Activated CD8-positive, alpha-beta memory T cell treated with anti-CD3 and anti-CD28 coated beads for 1 hour (primary cell): ENCODE results near the gene CARD14.
"Not testable (repeated sequence)": the region's sequence is repeated elsewhere in the genome, so short reads cannot be mapped to it uniquely, and the experiment has no call there.

Experiments used
- DNase-seq, 2 donors: peaks; one replicate each; pipeline ENCODE4 v3.0.0-alpha.2; 2020; ENCODE audit warnings: low read depth in 1 of 2; ENCODE audit errors: extremely low read depth in 1 of 2

The CARD14 gene

DNA sequence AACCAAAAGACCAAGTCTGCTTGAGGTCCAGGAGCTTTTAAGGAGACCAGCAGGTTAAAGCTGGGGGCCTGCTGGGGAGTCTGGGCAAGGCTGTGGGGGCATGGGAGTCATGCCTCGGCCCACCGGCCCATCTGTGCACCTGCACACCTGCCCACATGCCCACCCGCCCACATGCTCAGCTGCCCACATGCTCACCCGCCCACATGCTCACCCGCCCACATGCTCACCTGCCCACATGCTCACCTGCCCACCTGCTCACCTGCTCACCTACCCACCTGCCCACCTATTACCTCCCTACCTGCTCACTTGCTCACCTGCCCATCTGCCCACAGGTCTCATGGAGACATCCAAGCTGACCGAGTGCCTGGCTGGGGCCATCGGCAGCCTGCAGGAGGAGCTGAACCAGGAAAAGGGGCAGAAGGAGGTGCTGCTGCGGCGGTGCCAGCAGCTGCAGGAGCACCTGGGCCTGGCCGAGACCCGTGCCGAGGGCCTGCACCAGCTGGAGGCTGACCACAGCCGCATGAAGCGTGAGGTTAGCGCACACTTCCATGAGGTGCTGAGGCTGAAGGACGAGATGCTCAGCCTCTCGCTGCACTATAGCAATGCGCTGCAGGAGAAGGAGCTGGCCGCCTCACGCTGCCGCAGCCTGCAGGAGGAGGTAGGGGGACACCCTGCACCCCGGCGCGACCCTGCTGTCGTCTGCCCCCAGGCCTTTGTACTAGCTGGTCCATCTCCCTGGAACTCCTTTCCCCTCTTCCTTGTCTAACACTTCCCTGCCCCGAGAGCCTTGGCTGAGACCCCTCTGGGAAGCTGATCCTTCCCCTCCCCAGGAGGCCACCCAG lies 14.0 kb downstream of the CARD14 start:
- DNase-seq: no peak

DNA sequence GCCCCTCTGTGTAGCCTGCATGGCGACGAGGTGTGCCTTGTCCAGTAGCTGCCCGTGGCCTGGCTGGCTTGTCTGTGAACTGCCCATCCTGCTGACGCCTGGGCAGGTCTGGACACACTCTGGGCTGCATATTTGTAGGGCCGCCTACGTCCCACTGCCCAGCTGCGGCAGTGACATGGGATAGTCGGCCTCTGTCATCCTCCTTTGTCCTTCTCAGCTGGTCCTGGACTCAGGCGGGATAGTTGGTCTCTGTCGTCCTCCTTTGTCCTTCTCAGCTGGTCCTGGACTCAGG lies 14.5 kb downstream of the CARD14 start:
- no peak for DNase-seq

DNA sequence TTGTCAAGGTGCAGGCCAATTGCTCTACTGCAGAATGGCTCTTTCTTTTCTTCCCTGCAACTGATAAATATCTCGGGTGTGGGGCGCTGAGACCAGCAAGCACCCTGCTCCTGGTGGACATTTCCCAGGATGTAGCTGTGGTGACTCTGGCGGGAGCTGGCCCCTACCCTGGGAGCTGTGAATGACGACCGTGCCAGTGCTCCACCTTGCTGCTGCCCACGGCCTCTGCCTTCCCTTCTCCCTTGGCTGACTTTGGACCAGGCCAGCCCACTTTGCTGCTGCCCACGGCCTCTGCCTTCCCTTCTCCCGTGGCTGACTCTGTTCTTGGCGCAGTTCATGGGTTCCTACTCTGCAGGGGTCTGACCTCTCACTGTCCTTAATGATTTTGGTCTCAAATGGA lies 16.1 kb downstream of the CARD14 start:
- no peak for DNase-seq

DNA sequence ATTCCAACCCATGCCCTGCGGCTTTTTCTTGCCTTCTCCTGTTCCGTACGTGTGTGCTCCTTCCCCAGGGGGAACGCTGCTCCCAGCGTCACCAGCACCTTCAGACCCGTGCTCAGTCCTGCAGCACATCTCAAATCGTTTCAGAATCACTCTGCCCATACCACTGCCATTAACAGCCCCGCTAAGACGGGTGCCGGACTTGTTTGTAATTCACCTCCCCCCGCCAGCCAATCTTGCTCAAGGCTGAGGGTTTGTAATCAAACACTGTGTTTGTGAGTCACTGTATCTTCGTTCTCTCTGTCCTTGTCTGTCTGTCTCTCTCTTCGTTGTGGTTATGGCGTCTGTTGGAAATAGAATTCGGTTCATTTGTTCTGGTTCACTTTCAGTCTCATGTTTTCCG lies 17.3 kb downstream of the CARD14 start:
- DNase-seq: no peak

DNA sequence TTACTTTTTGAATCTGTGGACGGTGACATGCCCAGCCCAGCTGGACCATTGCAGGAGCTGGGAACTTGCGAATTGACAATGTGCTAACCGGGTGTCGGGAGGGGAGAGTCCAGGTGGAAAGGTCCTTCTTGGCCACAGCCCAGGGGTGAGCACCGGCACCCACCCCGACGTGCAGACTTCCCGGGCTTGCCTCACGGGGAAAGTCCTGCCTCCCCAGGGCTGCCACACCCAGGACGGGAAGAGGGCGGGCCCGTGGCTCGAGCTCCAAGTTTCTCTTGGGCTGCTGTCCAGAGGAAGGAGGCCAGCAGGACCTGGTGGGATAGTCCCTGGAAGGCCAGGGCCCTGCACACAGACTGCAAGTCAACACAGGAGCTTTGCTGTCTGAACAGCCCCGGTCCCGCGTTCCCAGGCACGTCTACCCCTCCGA lies 17.7 kb downstream of the CARD14 start:
- no peak for DNase-seq

DNA sequence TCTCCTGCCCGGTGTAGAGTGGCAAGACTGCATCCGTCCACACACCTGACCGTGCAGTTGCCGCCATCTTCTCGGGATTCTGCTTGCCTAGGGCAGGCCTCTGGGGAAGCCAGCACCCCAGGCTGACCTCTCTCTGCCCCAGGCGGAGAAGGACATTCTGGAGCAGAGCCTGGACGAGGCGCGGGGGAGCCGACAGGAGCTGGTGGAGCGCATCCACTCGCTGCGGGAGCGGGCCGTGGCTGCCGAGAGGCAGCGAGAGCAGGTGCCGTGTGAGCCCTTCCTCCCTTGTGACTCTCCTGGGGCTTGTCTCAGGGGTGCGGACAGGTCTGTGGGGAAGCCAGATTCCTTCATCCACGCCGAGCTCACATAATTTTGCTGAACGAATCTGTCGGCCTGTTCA lies 19.8 kb downstream of the CARD14 start:
- DNase-seq: no peak

GRCh38 chr17:80190716-80191115 lies 20.9 kb downstream of the CARD14 start:
- no peak for DNase-seq

- no peak for DNase-seq
These were observed 21.4 kb downstream of the CARD14 start for GRCh38 chr17:80191192-80191591.

DNA sequence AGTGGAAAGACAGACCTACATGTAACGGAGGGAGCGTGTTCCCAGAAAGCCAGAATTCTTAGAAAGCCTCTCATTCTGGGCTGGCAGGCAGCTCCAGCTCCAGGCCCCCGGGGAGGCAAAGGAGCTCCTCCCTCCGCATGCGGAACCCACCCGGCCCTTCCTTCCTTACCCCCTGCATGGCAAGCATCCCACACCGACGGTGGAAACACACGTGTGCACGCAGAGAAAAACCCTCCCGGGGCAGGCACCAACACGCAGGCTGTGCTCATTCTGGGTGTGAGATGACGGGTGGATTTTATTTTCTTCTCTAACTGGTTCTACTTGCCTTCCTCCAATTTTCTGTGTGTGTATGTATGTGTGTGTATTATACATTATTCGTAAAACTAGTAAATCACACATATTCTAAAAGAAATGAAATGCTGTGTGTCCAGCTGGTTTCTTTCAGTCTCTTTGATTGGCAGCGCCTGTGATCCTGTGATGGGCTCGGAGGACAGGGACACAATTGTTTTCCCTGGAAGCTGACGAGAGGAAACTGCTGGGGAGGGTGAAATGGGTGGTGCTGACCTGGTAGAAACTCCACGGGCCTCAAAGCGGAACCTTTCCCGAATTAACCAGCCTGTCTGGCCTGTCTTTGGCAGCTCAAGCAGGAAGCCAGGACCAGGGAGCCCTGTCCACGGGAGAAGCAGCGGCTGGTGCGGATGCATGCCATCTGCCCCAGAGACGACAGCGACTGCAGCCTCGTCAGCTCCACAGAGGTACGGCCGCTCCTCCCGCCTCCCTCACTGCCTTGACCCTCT lies 22.2 kb downstream of the CARD14 start:
- no peak for DNase-seq

DNA sequence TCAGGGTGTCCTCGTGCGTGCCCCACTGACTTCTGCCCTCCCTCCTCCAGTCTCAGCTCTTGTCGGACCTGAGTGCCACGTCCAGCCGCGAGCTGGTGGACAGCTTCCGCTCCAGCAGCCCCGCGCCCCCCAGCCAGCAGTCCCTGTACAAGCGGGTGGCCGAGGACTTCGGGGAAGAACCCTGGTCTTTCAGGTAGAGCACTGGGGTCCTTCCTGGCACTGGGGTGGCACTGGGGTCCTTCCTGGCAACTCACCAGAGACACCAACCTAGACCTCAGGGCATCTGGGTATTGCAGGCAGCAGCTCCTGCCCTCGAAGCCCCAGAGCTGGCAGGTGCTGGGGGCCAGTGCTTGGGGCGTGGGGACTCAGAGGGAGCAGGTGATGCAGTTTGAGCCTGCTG lies 25.3 kb downstream of the CARD14 start:
- DNase-seq: no peak

DNA sequence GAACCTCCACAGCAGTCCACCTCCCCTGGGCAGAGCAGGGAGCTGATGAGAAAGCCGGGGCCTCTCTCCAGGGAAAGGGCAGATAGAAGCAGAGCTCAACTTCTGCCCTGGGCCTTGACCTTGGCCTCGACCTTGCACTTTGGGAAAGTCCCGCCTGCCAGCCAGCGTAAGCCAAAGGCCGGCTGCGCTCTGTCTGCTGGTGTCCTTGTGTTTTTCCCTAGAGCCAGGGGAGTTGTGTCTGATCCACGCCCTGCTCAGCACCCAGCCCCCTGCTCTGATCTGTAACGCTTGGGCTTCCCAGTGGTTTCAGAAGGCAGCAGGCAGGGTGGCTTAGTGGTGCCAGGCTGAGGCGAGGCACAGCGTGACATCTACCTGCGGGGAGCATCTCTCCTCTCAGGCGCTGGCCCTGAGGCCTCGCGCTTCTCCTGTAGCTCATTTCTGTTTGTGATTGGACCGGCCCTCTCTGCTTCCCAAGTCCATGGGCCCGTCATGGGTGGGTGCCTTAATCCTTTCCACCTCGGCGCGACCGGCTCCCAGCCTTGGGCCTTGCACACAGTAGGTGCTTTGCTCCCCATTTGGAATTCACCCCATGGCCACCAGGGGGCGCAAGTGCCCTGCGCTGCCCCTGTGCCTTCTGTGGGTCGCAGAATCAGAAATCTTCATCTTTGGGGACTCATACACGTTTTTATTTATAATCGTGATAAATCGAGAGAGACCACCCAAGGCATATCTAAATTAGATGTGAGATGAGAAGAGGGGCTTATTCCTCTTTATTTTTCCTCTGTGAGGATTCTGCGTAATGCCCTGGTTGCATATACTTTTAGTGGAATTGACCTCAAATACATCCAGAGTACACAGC lies 26.1 kb downstream of the CARD14 start:
- DNase-seq: peak; percentile 22 to 51

DNA sequence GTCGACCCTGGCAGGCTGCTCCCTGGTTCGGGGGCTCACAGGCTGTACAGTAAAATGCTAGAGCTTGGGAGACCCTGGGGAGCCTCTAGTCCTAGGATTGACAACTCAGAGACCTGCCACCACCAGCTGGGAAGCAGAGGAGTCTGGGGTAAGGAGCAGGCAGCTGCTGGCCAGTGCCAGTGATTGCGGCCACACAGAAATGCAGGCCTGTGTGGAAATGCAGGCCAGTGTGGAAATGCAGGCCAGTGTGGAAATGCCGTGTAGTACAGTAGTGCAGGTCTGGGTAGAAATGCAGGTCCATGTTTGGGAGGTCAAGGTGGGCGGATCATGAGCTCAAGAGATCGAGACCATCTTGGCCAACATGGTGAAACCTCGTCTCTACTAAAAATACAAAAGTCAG lies 26.8 kb downstream of the CARD14 start:
- DNase-seq: no peak

GRCh38 chr17:80198144-80198661 lies 28.4 kb downstream of the CARD14 start:
- DNase-seq: no peak

- DNase-seq: not testable (repeated sequence)
These were observed 29.5 kb downstream of the CARD14 start for GRCh38 chr17:80199295-80199694.

- no peak for DNase-seq
These were observed 31.6 kb downstream of the CARD14 start for GRCh38 chr17:80201446-80201845.

GRCh38 chr17:80202197-80202596 lies 32.4 kb downstream of the CARD14 start:
- no peak for DNase-seq

DNA sequence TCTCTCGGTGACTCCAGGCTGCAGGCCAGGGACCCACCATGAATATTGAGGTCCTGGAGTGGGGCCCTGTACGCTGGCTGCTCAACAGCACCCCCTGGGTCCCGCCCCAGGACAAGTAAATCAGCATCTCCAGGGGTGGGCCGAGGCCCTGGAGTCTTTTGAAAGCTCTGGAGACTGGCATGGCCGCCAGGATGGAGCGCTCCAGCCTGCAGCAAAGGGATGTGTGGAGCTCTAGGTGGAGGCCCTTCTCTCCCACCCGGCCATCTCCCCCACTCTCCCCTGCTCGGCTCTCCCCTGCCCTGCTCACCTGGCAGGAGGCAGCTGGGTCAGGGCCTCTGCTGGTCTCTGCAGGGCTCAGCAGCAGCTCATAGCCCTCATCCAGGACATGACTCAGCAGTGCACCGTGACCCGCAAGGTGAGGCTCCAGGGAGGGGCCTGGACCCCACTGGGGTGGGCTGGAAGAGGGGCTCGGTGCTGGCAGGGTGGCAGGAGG lies 33.7 kb downstream of the CARD14 start:
- DNase-seq: no peak

GRCh38 chr17:80204626-80205468 lies 35.0 kb downstream of the CARD14 start:
- no peak for DNase-seq

- no peak for DNase-seq
These were observed 36.0 kb downstream of the CARD14 start for GRCh38 chr17:80205811-80206210.

DNA sequence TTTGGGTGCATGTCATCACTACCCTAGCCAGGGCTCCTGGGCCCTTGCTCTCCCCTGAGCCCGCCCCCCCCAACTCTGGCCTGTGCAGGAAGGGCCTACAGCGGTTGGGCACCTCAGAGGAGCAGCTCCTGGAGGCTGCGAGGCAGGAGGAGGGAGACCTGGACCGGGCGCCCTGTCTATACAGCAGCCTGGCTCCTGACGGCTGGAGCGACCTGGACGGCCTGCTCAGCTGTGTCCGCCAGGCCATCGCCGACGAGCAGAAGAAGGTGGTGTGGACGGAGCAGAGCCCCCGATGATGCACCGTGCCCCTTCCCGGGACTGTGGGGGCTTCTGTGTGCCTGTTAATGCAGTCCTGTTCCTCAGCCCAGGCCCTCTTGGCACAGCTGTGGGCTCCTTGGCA lies 38.2 kb downstream of the CARD14 start:
- DNase-seq: no peak
